Activated CD8-positive, alpha-beta T cell treated with anti-CD3 and anti-CD28 coated beads, Interleukin-2, amount 10 ng/mL, durations not matched to agents 7 days and 5 days (primary cell): Measurements from ENCODE around the gene CNNM3. TPM values are rescaled to one million over a fixed set of nuclear protein-coding genes. Genes with fewer than 3 reads are reported as not detected.

ENCODE experiments used
- ATAC-seq: fragments of 150-1000 bp; cut with Tn5 transposase; one replicate; pipeline ENCODE4 v1.10.0; 2021; ENCODE audit warnings: moderate library complexity
- CTCF ChIA-PET: fragments of 350-600 bp; sonication (Branson Sonifier 250); formaldehyde crosslinking; loops from one replicate; lab custom pipeline; 2021; ENCODE audit warnings: antibody characterized with exemption; lab: Charles Lee
- POLR2A ChIA-PET: fragments of 350-600 bp; sonication (Branson Sonifier 250); formaldehyde crosslinking; loops from one replicate; lab custom pipeline; 2021; ENCODE audit warnings: antibody characterized with exemption; lab: Charles Lee
- DNase-seq: peaks from one replicate; pipeline ENCODE4 v3.0.0-alpha.2; 2020
- H3K27ac Mint-ChIP-seq: one replicate; pipeline ENCODE4 v1.8.0; 2021; ENCODE audit warnings: mild to moderate bottlenecking, mixed read lengths
- H3K27me3 Mint-ChIP-seq: one replicate; pipeline ENCODE4 v1.8.0; 2021; ENCODE audit warnings: low read depth, mixed read lengths
- H3K36me3 Mint-ChIP-seq: one replicate; pipeline ENCODE4 v1.8.0; 2021; ENCODE audit warnings: low read depth, mixed read lengths
- H3K4me1 Mint-ChIP-seq: one replicate; pipeline ENCODE4 v1.8.0; 2021; ENCODE audit warnings: low read depth, mixed read lengths
- H3K4me3 Mint-ChIP-seq: one replicate; pipeline ENCODE4 v1.8.0; 2021; ENCODE audit warnings: mild to moderate bottlenecking, mixed read lengths
- H3K9me3 Mint-ChIP-seq: one replicate; pipeline ENCODE4 v1.8.0; 2022; ENCODE audit warnings: mixed read lengths; ENCODE audit not compliant: insufficient read depth
- total RNA-seq, 2 experiments: library from RNA; stranded (reverse); gene quantifications; one replicate each; pipeline ENCODE4 v1.2.3, GENCODE V29; 2021

The CNNM3 gene
- total RNA-seq, 2 experiments from 2014 or later, result 28.1 to 29.9 TPM

DNA sequence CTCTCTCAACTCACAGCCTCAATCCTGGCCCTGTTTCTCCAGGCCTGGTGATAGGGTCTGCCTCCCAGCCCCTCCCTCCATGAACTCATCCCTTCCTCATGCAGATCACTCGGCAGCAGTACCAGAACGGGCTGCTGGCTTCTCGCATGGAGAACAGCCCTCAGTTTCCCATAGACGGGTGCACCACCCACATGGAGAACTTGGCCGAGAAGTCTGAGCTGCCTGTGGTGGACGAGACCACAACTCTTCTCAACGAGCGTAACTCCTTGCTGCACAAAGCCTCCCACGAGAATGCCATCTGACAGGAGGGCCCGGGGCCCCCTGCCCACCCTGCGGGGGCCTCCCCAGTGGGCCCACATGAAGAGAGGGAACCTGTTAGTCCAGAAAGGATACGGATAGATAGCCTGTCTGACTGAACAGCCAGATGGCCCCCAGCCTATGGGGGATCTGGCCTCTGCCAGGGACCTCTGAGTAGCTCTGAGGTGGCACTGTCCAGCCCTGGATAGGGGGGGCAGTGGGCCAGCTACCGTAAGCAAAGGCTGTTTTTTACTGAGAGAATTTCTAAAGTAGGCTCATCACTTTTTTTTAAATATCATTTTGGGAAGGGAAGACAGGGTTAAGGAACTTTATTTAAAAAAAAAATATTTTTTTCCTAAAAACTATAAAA lies 6.7 kb upstream of the CNNM3 start:
- ATAC-seq, result no peak
- Mint-ChIP-seq H3K4me3 (no peak overlapping the region), H3K36me3 (peaks cover 6% of the 10 kb centered on the region), H3K9me3 (no peaks in the 10 kb centered on the region), H3K27me3 (no peaks in the 10 kb centered on the region), H3K27ac (no peak overlapping the region), H3K4me1 (peaks cover 17% of the 10 kb centered on the region)
- ChIA-PET CTCF (interaction anchor here (1.4 to 1.5 kb wide), 2 partner anchors 11 to 46 kb away, joined by 3 to 4 read pairs; no protein-coding TSS in a partner anchor), POLR2A (no interaction called here)
- no peak for DNase-seq

DNA sequence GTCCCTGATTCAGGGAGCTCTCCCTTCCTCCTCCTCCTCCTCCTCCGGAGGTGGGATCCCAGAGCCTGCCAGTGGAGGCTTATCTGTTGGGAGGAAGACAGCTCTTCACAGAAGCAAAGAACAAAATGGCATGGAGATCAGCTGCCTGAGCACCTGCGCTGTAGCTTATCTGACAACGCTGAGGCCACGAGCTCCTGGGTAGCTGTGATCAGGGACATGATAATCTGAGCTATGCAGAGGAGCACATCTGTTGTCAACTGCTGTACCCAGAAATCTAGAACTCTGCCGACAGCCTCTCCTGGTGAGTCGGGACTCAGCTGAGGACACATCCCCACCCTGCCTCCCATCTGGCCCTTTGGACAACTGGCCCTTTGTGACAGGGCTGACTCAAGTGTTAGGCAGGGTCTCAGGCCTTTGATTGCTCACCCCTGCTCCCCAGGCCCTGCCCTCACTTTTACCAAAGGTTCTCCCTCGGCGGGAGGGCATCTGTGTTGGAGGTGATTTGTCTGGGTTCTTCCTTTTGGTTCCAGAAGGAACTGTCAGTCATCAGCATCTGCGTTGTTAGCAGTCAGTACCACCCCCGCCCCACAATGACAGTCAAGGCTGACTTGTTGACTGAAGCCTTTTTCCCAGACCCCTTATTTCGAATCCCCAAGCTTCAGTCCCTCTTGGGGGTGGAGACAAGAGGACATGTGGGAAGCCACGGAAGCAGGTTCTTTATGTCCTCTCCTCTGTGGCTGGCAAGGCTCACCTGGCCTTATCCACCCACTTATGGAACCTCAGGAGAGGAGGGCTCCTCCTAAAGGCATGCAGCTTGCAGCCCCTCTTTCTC lies 5.9 kb upstream of the CNNM3 start:
- H3K27me3 Mint-ChIP-seq, result no peaks in the 10 kb centered on the region
- ATAC-seq (no peak), DNase-seq (no peak)
- H3K4me1 Mint-ChIP-seq, result peaks cover 21% of the 10 kb centered on the region
- H3K36me3 Mint-ChIP-seq, result peaks cover 6% of the 10 kb centered on the region
- H3K27ac Mint-ChIP-seq, result no peak overlapping the region
- ChIA-PET POLR2A (no interaction called here), CTCF (interaction anchor here (0.8 to 1.5 kb wide), 3 partner anchors 11 to 141 kb away, joined by 3 to 4 read pairs (median 3); no protein-coding TSS in a partner anchor)
- no peaks in the 10 kb centered on the region for H3K9me3 Mint-ChIP-seq
- no peak overlapping the region for H3K4me3 Mint-ChIP-seq

DNA sequence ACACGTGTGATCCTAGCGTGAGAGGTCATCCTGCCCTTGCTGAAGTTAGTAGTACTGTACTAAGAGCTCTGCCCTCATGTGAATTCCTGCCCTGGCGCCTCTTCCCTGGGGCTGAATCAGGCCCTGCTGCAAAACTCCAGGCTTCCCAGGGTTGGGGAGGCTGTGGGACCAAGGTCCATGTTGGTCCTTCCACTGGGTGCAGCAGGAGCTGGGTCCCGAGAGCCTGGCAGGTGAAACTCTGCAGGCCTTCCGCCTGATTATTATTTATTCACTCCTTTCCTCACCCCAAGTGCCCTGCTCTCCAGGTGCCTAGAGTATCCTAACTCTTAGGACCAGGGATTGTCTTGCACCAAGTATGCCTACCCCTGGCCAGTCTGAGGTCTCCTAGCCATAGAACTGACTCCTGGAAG lies 5.3 kb upstream of the CNNM3 start:
- ATAC-seq, result no peak
- H3K4me3 Mint-ChIP-seq, result no peak overlapping the region
- ChIA-PET CTCF (interaction anchor here (1.4 kb wide), 1 partner anchor 10 kb away, joined by 3 read pairs; no protein-coding TSS in a partner anchor), POLR2A (no interaction called here)
- H3K4me1 Mint-ChIP-seq, result peaks cover 26% of the 10 kb centered on the region
- no peak for DNase-seq
- H3K36me3 Mint-ChIP-seq, result peaks cover 6% of the 10 kb centered on the region
- no peaks in the 10 kb centered on the region for H3K9me3 Mint-ChIP-seq
- H3K27ac Mint-ChIP-seq, result no peak overlapping the region
- H3K27me3 Mint-ChIP-seq, result no peaks in the 10 kb centered on the region

- no peaks in the 10 kb centered on the region for H3K9me3 Mint-ChIP-seq
- POLR2A ChIA-PET, result no interaction called here
- ATAC-seq (no peak), DNase-seq (no peak)
- H3K27me3 Mint-ChIP-seq, result no peaks in the 10 kb centered on the region
- peaks cover 16% of the 10 kb centered on the region for H3K4me1 Mint-ChIP-seq
- no peak overlapping the region for H3K27ac Mint-ChIP-seq
- H3K36me3 Mint-ChIP-seq, result peaks cover 3% of the 10 kb centered on the region
- CTCF ChIA-PET, result interaction anchor here (1.4 kb wide), 1 partner anchor 46 kb away, joined by 3 read pairs; the partner anchor contains the start of gene ANKRD39
- H3K4me3 Mint-ChIP-seq, result no peak overlapping the region
Observed at GRCh38 chr2:96811917-96812316, 4.2 kb upstream of the CNNM3 start.

DNA sequence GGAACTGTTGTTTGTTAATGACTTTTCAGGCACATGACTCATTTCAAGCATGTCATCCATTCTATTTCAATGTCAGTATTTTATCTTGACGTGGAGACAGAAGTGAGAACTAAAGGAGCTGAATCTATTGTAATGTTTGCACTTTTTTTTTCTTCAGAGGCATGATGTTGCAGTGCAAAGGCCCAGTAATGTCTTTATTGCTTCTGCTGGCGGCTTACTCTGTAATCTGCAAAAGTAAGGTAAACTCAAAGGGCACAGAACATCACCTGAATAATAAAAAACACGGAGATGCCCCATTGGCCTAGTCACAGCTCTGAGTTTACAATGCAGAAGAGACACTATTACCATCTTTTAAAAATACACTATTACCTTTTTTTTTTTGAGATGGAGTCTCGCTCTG lies 2.4 kb upstream of the CNNM3 start:
- H3K4me3 Mint-ChIP-seq, result no peak overlapping the region
- POLR2A ChIA-PET, result interaction anchor here (0.8 kb wide), 1 partner anchor 14 kb away, joined by 3 read pairs; no protein-coding TSS in a partner anchor
- H3K27me3 Mint-ChIP-seq, result no peaks in the 10 kb centered on the region
- CTCF ChIA-PET, result interaction anchor here (0.7 to 1.4 kb wide), 3 partner anchors 13 to 139 kb away, joined by 3 to 5 read pairs (median 3); partner anchors contain the start of gene ANKRD39
- ATAC-seq (no peak), DNase-seq (no peak)
- H3K27ac Mint-ChIP-seq, result no peak overlapping the region
- no peaks in the 10 kb centered on the region for H3K9me3 Mint-ChIP-seq
- peaks cover 27% of the 10 kb centered on the region for H3K4me1 Mint-ChIP-seq
- peaks cover 15% of the 10 kb centered on the region for H3K36me3 Mint-ChIP-seq

DNA sequence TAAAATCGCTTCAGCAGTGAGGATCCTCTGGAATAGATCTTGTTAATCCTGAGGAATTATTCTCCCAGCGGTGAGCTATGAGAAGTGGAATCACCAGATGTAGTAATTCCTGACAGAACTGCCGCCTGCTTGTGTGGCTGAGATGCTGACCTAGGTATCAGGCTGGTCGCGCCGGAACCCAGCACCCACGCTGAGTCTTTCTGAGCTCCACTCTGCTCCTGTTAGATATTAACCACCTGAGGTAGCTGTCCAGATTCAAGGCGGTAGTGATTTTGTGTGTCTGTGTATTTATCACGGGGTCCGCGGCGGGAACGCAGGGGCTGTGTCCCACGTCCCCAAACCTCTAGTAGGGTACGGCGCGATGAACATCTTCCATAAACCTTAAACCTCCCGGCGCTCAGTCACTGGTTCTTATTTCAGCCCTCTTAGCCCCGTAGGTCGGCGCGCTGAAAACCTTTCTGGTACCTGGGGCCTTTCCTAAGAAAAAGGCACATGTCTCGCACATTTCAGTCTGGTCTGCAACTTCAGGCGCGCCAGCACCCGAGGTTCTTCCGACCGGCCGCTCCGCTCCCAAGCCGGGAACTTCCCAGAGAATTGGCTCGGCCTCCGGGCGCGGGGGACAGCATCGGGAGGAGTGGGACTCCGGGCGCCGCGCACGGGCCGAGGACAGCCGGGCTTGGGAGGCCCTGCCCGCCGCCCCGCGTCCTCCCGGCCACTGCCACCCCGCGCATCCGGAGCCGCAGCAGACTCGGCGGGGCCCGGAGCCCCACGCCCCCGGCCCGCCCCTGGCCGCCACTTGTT lies 542 bp upstream of the CNNM3 start:
- H3K4me3 Mint-ChIP-seq, result peak overlapping the region; percentile 89
- ATAC-seq, result peak; percentile 1
- peaks cover 46% of the 10 kb centered on the region for H3K4me1 Mint-ChIP-seq

DNA sequence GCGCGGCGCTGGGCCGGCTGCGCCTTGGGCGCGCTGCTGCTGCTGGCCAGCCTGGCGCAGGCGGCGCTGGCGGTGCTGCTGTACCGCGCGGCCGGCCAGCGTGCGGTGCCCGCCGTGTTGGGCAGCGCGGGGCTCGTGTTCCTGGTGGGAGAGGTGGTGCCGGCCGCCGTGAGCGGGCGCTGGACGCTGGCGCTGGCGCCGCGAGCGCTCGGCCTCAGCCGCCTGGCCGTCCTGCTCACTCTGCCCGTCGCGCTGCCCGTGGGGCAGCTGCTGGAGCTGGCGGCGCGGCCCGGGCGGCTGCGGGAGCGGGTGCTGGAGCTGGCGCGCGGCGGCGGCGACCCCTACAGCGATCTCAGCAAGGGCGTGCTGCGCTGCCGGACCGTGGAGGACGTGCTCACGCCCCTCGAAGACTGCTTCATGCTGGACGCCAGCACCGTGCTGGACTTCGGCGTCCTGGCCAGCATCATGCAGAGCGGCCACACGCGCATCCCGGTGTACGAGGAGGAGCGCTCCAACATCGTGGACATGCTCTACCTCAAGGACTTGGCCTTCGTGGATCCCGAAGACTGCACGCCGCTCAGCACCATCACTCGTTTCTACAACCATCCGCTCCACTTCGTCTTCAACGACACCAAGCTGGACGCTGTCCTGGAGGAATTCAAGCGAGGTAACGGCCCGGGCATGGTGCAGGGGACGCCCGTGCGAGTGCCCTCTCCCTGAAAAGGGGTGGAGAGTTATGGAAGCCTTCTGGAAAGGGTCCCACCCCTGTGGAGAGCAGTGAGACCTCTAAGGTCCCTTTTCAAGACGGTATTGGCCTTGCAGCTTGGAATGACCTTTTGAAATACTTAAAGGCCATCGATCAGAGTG lies 1.0 kb downstream of the CNNM3 start:
- POLR2A ChIA-PET, result interaction anchor here (0.8 to 2.0 kb wide), 6 partner anchors 11 to 199 kb away, joined by 3 to 6 read pairs (median 4); partner anchors contain the start of gene ANKRD39
- no peak for DNase-seq
- Mint-ChIP-seq H3K27ac (peak overlapping the region; percentile 57), H3K36me3 (peaks cover 31% of the 10 kb centered on the region), H3K4me3 (peak overlapping the region; percentile 81), H3K27me3 (no peaks in the 10 kb centered on the region), H3K4me1 (peaks cover 56% of the 10 kb centered on the region), H3K9me3 (no peaks in the 10 kb centered on the region)
- CTCF ChIA-PET, result interaction anchor here (0.7 to 4.1 kb wide), 18 partner anchors 8 to 296 kb away, joined by 3 to 27 read pairs (median 4); partner anchors contain the start of genes ANKRD36, ANKRD39 and CNNM4
- no peak for ATAC-seq

More for the DNA sequence above, 542 bp upstream of the CNNM3 start:
- peak overlapping the region; percentile 66 for H3K27ac Mint-ChIP-seq
- H3K27me3 Mint-ChIP-seq, result no peaks in the 10 kb centered on the region
- no peaks in the 10 kb centered on the region for H3K9me3 Mint-ChIP-seq
- DNase-seq, result no peak
- CTCF ChIA-PET, result interaction anchor here (0.9 to 4.1 kb wide), 12 partner anchors 9 to 297 kb away, joined by 3 to 27 read pairs (median 6); partner anchors contain the start of genes ANKRD36, ANKRD39 and CNNM4
- POLR2A ChIA-PET, result interaction anchor here (0.6 to 2.0 kb wide), 4 partner anchors 41 to 147 kb away, joined by 3 to 9 read pairs (median 5); no protein-coding TSS in a partner anchor
- H3K36me3 Mint-ChIP-seq, result peaks cover 27% of the 10 kb centered on the region

DNA sequence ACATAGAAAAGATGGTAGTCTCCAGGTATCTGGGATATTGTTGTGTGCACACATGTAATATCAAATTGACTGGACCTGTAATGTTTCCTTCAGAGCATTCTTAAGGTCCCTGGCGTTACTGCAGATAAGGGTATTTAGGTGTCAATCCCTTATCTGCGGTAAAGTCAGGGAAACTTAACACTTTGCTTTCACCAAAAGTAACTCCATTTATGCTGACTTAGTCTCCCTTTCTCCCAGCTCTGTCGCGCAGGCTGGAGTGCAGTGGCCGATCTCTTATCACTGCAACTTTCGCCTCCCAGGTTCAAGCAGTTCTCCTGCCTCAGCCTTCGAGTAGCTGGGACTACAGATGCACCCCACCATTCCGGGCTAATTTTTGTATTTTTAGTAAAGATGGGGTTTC lies 1.8 kb downstream of the CNNM3 start:
- ChIA-PET CTCF (interaction anchor here (1.2 to 4.1 kb wide), 4 partner anchors 55 to 295 kb away, joined by 3 to 27 read pairs (median 8); partner anchors contain the start of genes ANKRD36 and CNNM4), POLR2A (interaction anchor here (1.7 to 2.0 kb wide), 2 partner anchors 21 to 145 kb away, joined by 4 to 6 read pairs; no protein-coding TSS in a partner anchor)
- Mint-ChIP-seq H3K36me3 (peaks cover 34% of the 10 kb centered on the region), H3K4me3 (peak overlapping the region; percentile 81), H3K27me3 (no peaks in the 10 kb centered on the region), H3K9me3 (no peaks in the 10 kb centered on the region), H3K4me1 (peaks cover 52% of the 10 kb centered on the region), H3K27ac (no peak overlapping the region)
- ATAC-seq (no peak), DNase-seq (no peak)

- Mint-ChIP-seq H3K4me1 (peaks cover 50% of the 10 kb centered on the region), H3K27ac (no peak overlapping the region), H3K4me3 (peak overlapping the region; percentile 81), H3K9me3 (no peaks in the 10 kb centered on the region), H3K36me3 (peaks cover 40% of the 10 kb centered on the region), H3K27me3 (no peaks in the 10 kb centered on the region)
- no peak for DNase-seq
- no peak for ATAC-seq
- CTCF ChIA-PET, result interaction anchor here (1.0 to 3.9 kb wide), 4 partner anchors 38 to 293 kb away, joined by 3 to 13 read pairs (median 6); partner anchors contain the start of genes ANKRD36 and ANKRD39
- POLR2A ChIA-PET, result interaction anchor here (1.1 kb wide), 1 partner anchor 108 kb away, joined by 3 read pairs; no protein-coding TSS in a partner anchor
Observed at GRCh38 chr2:96819128-96819875, 3.2 kb downstream of the CNNM3 start.
